Suppressor macrophage treated with lipopolysaccharide for 1 hour (primary cell): ENCODE measurements around the gene DHRS12.
"Not testable (repeated sequence)": the region's sequence is repeated elsewhere in the genome, so short reads cannot be mapped to it uniquely, and the experiment has no call there.

ENCODE experiments used
- DNase-seq, 3 donors: peaks; one replicate each; pipeline ENCODE4 v3.0.0-alpha.2; 2020 to 2022

DHRS12 gene

GRCh38 chr13:51827254-51827653, 23.3 kb upstream of the DHRS12 start:
- peak in 2 of 3 donors; percentile 45 to 52 for DNase-seq

- DNase-seq, result no peak
Observed at GRCh38 chr13:51826606-51827005, 22.6 kb upstream of the DHRS12 start.

GRCh38 chr13:51825681-51826254, 21.8 kb upstream of the DHRS12 start:
- DNase-seq, result no peak

- peak; percentile 63 to 78 (median 74) for DNase-seq
Observed at GRCh38 chr13:51825165-51825592, 21.2 kb upstream of the DHRS12 start.

GRCh38 chr13:51824712-51825111, 20.7 kb upstream of the DHRS12 start:
- DNase-seq, result not testable (repeated sequence)

GRCh38 chr13:51823863-51824262, 19.9 kb upstream of the DHRS12 start:
- DNase-seq, result no peak

- no peak for DNase-seq
Observed at GRCh38 chr13:51823359-51823758, 19.4 kb upstream of the DHRS12 start.

GRCh38 chr13:51822106-51822815, 18.3 kb upstream of the DHRS12 start:
- peak in 1 of 3 donors; percentile 33 for DNase-seq

GRCh38 chr13:51821606-51822005, 17.6 kb upstream of the DHRS12 start:
- DNase-seq, result peak; percentile 28 to 65 (median 56)

GRCh38 chr13:51820016-51820597, 16.1 kb upstream of the DHRS12 start:
- DNase-seq, result no peak

GRCh38 chr13:51819544-51819943, 15.6 kb upstream of the DHRS12 start:
- no peak for DNase-seq

- peak; percentile 95 to 97 (median 95) for DNase-seq
Observed at GRCh38 chr13:51818781-51819511, 15.0 kb upstream of the DHRS12 start.

GRCh38 chr13:51818276-51818675, 14.3 kb upstream of the DHRS12 start:
- no peak for DNase-seq

GRCh38 chr13:51817717-51818116, 13.8 kb upstream of the DHRS12 start:
- DNase-seq, result no peak

- no peak for DNase-seq
Observed at GRCh38 chr13:51816604-51817249, 12.8 kb upstream of the DHRS12 start.

GRCh38 chr13:51815848-51816247, 11.9 kb upstream of the DHRS12 start:
- no peak for DNase-seq

GRCh38 chr13:51814825-51815650, 11.1 kb upstream of the DHRS12 start:
- peak; percentile 78 to 82 (median 82) for DNase-seq

GRCh38 chr13:51814071-51814470, 10.1 kb upstream of the DHRS12 start:
- DNase-seq, result no peak

GRCh38 chr13:51811920-51812451, 8.0 kb upstream of the DHRS12 start:
- peak; percentile 62 to 87 (median 65) for DNase-seq

GRCh38 chr13:51811046-51811445, 7.1 kb upstream of the DHRS12 start:
- DNase-seq, result no peak

GRCh38 chr13:51808811-51809210, 4.8 kb upstream of the DHRS12 start:
- DNase-seq, result no peak

- DNase-seq, result no peak
Observed at GRCh38 chr13:51807041-51807440, 3.1 kb upstream of the DHRS12 start.
